Gastroesophageal sphincter (tissue), 4 donors: Measurements from ENCODE around the gene PNPLA5. TPM values are rescaled to one million over a fixed set of nuclear protein-coding genes. Genes with fewer than 3 reads are reported as not detected.

Experiments
- ATAC-seq: fragments of 150-250 bp; one replicate; pipeline ENCODE4 v1.9.1; 2016; ENCODE audit warnings: mild to moderate bottlenecking, moderate library complexity
- H3K27ac ChIP-seq, 4 donors: fragments of 200-600 bp; sonication (generic) in 3 of 4; 1 replicate in 3 of 4; 2 replicates in 1 of 4; pipeline ENCODE4 v1.5.1; 2016 to 2019
- H3K27me3 ChIP-seq: fragments of 200-600 bp; sonication (generic); one replicate; pipeline ENCODE4 v1.5.1; 2019
- H3K36me3 ChIP-seq, 2 donors: fragments of 200-600 bp; sonication (generic); one replicate each; pipeline ENCODE4 v1.5.1; 2019; ENCODE audit warnings: control low read depth in 1 of 2
- H3K4me1 ChIP-seq, 3 donors: fragments of 200-600 bp; sonication (generic); 1 replicate in 2 of 3; 2 replicates in 1 of 3; pipeline ENCODE4 v1.5.1; 2016 to 2019; ENCODE audit warnings: control low read depth in 2 of 3
- H3K4me3 ChIP-seq, 2 donors: fragments of 200-600 bp; sonication (generic); one replicate each; pipeline ENCODE4 v1.5.1; 2019; ENCODE audit warnings: mild to moderate bottlenecking in 1 of 2, moderate library complexity in 1 of 2
- H3K9me3 ChIP-seq, 3 donors: fragments of 200-600 bp; sonication (generic); one replicate each; pipeline ENCODE4 v1.5.1; 2017 to 2019; ENCODE audit warnings: control low read depth in 2 of 3
- EP300 ChIP-seq: sonication (generic); formaldehyde crosslinking; IDR thresholded peaks from one replicate; pipeline ENCODE4 v1.6.1; 2017; ENCODE audit warnings: antibody characterized with exemption, mild to moderate bottlenecking
- POLR2A ChIP-seq, 2 donors: fragments of 450-650 bp; IDR thresholded peaks; one replicate each; pipeline ENCODE4 v1.6.1; 2017; ENCODE audit warnings: antibody characterized with exemption in 2 of 2, mild to moderate bottlenecking in 2 of 2, moderate library complexity in 1 of 2
- POLR2AphosphoS5 ChIP-seq: sonication (generic); formaldehyde crosslinking; IDR thresholded peaks from one replicate; pipeline ENCODE4 v1.6.1; 2017; ENCODE audit warnings: antibody characterized with exemption
- WGBS, 2 donors: methylation state at CpG; one replicate each; pipeline ENCODE4 v1.1.5; 2018; ENCODE audit warnings: low coverage in 1 of 2; 5-methylcytosine and 5-hydroxymethylcytosine counted together
- total RNA-seq, 4 donors: library from RNA; depleted of rRNA; stranded (reverse); fragments of >200 nt; gene quantifications; one replicate each; pipeline ENCODE4 v1.1.0, GENCODE V29; 2016
- TF ChIP-seq, protein P1 (sequence below), 4 experiments: fragments of 200-600 bp in 2 of 4; fragments of 450-650 bp in 2 of 4; sonication (generic) in 1 of 4; IDR thresholded peaks; one replicate each; pipeline ENCODE4 v1.5.1; 2017 to 2019; ENCODE audit warnings: antibody characterized with exemption in 4 of 4, mild to moderate bottlenecking in 2 of 4, moderate library complexity in 2 of 4

The PNPLA5 gene
- total RNA-seq, 4 donors from 2014 or later: not detected

GRCh38 chr22:43901976-43902643 is 10.3 kb upstream of the PNPLA5 start:
- no peaks in the 10 kb centered on the region for H3K9me3 ChIP-seq
- TF ChIP-seq EP300 (no peak), POLR2A (IDR thresholded peaks at IDR 0.05) (no peak)
- H3K27me3 ChIP-seq: peaks cover 60% of the 10 kb centered on the region
- ATAC-seq: no peak
- no peak overlapping the region for H3K27ac ChIP-seq
- no peak overlapping the region for H3K4me3 ChIP-seq
- H3K36me3 ChIP-seq: no peaks in the 10 kb centered on the region
- H3K4me1 ChIP-seq: no peaks in the 10 kb centered on the region
- WGBS, 2 donors: 13 to 60% methylated on average over 1 of the region's 5 CpGs

DNA sequence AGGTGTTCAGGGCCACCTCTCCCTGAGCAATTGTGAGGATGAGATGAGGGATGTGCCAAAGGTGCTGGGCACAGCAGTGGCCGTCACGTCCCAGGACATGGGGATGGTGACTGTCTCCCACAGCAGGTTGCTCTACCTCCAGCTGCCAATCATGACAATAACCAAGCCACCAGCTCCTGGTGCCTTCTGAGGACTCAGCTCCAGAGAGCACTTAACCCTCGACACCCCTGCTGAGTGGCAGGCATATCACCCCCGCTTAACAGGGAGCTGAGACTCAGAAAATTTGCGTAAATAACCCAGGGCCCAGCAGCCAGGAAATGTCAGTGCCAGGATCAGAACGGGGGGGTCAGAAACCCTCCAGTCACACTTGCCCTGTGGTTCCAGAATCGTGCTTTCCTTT is 8.4 kb upstream of the PNPLA5 start:
- TF ChIP-seq, protein P1, sequence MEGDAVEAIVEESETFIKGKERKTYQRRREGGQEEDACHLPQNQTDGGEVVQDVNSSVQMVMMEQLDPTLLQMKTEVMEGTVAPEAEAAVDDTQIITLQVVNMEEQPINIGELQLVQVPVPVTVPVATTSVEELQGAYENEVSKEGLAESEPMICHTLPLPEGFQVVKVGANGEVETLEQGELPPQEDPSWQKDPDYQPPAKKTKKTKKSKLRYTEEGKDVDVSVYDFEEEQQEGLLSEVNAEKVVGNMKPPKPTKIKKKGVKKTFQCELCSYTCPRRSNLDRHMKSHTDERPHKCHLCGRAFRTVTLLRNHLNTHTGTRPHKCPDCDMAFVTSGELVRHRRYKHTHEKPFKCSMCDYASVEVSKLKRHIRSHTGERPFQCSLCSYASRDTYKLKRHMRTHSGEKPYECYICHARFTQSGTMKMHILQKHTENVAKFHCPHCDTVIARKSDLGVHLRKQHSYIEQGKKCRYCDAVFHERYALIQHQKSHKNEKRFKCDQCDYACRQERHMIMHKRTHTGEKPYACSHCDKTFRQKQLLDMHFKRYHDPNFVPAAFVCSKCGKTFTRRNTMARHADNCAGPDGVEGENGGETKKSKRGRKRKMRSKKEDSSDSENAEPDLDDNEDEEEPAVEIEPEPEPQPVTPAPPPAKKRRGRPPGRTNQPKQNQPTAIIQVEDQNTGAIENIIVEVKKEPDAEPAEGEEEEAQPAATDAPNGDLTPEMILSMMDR (IDR thresholded peaks at IDR 0.05): no peak
- TF ChIP-seq EP300 (no peak), POLR2AphosphoS5 (no peak), POLR2A (IDR thresholded peaks at IDR 0.05) (no peak)
- peaks cover 56% of the 10 kb centered on the region for H3K27me3 ChIP-seq
- no CpG with 5 or more reads among the region's 7 CpGs for WGBS, 2 donors
- no peaks in the 10 kb centered on the region for H3K4me1 ChIP-seq
- H3K9me3 ChIP-seq: no peaks in the 10 kb centered on the region
- no peak for ATAC-seq
- H3K36me3 ChIP-seq: no peaks in the 10 kb centered on the region
- H3K4me3 ChIP-seq: no peak overlapping the region
- no peak overlapping the region for H3K27ac ChIP-seq

DNA sequence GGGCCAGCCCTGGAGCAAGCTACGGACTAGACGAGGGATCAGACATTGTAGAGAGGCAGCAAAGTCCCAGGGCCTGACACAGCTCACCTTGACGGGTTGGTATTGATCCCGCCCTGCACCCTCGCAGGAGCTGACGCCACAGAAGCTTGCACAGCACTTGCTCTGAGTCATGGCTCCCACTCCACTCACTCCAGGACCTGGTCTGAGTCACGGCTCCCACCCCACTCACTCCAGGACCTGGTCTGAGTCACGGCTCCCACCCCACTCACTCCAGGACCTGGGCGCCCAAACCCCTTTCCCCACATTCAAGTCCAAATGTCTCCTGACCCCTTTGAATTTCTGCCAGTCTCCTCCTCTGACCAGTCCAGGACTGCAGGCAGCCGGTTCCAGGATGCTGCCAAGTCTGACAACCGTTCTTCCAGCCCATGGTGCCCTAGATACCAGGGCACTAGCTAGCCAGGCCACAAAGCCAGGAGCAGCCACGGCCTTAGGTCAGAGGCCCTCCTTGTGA is 6.0 kb upstream of the PNPLA5 start:
- no peak overlapping the region for H3K27ac ChIP-seq
- H3K9me3 ChIP-seq: no peaks in the 10 kb centered on the region
- no peaks in the 10 kb centered on the region for H3K4me1 ChIP-seq
- TF ChIP-seq, protein P1 (IDR thresholded peaks at IDR 0.05): no peak
- TF ChIP-seq POLR2AphosphoS5: no peak
- no peak for TF ChIP-seq EP300
- TF ChIP-seq POLR2A (IDR thresholded peaks at IDR 0.05): no peak
- no peak overlapping the region for H3K4me3 ChIP-seq
- H3K27me3 ChIP-seq: peaks cover 56% of the 10 kb centered on the region
- no peak for ATAC-seq
- WGBS, 2 donors: 20 to 55% methylated on average over 1 to 4 of the region's 12 CpGs
- H3K36me3 ChIP-seq: no peaks in the 10 kb centered on the region

DNA sequence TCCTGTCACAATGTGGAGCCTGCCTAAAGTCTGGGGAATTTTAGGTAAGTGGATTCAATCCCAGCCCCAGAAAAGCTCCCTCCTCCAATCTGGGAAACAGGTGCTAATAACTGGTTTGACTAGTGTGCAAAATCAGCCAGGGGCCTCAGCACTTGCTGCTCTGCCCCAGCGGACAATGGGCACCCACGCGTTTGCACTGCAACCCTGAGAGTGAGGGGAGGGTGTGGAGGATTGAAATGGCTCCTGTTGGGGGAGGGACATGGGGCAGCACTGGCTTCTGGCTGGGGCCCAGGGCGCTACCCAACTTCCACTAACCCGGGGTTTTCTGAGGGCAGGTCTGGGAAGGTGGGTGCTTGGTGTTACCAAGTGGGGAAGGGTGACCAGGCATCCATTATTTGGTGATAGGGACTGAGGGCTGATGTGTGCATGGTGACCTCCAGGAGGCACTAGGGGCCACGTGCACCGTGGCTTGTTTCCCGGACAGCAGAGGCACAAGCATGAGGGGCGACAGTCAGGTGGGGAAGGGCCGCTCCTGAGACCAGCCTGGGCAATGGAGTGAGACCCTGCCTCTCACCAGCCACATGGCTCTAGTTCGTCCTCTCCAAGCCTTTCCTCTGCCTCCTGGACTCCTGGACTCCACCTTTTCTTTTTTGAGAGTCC is 4.3 kb upstream of the PNPLA5 start:
- Histone ChIP-seq H3K4me1 (peaks cover 0 to 9% (median 6%) of the 10 kb centered on the region in 3 donors), H3K36me3 (no peaks in the 10 kb centered on the region), H3K27ac (no peak overlapping the region), H3K27me3 (peaks cover 57% of the 10 kb centered on the region), H3K9me3 (no peaks in the 10 kb centered on the region), H3K4me3 (no peak overlapping the region)
- no peak for ATAC-seq
- 34 to 43% methylated on average over 1 to 6 of the region's 11 CpGs for WGBS, 2 donors
- TF ChIP-seq POLR2AphosphoS5: no peak
- TF ChIP-seq, protein P1 (IDR thresholded peaks at IDR 0.05): no peak

DNA sequence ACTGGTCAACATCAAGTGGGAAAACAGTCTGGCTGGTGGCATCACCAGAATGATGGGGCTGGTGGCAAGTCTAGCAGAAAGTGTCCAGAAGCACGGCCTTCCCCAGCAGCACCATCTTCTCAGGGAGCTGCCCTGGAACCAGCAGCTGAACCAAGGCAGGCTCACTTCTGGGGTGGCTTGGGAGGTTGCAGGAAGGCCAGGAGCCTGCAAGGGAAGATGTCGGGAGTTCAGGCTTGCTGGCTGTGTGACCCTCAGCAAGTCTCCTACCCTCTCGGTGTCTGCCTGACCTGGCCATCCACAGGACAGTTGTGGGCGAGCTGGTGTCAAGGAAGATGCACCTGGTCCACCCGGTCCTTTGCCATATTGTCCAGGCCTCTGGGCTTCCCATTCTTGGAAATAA is 2.3 kb upstream of the PNPLA5 start:
- Histone ChIP-seq H3K4me3 (no peak overlapping the region), H3K27ac (no peak overlapping the region), H3K9me3 (no peaks in the 10 kb centered on the region), H3K4me1 (peaks cover 0 to 15% (median 7%) of the 10 kb centered on the region in 3 donors), H3K36me3 (no peaks in the 10 kb centered on the region), H3K27me3 (peaks cover 70% of the 10 kb centered on the region)
- no peak for ATAC-seq
- TF ChIP-seq, protein P1 (IDR thresholded peaks at IDR 0.05): no peak
- TF ChIP-seq POLR2A (IDR thresholded peaks at IDR 0.05): no peak
- TF ChIP-seq EP300: no peak
- no peak for TF ChIP-seq POLR2AphosphoS5
- WGBS, 2 donors: 60 to 100% methylated on average over 1 of the region's 5 CpGs
